ENCODE data around the gene PLEKHG4B. TPM values are rescaled to one million over a fixed set of nuclear protein-coding genes. Genes with fewer than 3 reads are reported as not detected.

Gene PLEKHG4B
- total RNA-seq, 1 experiment from 2014 or later: 0.02 TPM

- CTCF ChIA-PET: no interaction called here
- Histone ChIP-seq H3K9me3 (ENCODE audit: control insufficient read depth in 1 of 2, insufficient read depth in 1 of 2, low read depth in 1 of 2, low read length in 2 of 2) (peaks cover 4 to 9% of the 10 kb centered on the region in 2 experiments; a peak in 2 of 4 replicates), H3K9ac (ENCODE audit: low read length) (no peak overlapping the region), H3K36me3 (ENCODE audit: control insufficient read depth in 1 of 2, insufficient read depth in 2 of 2, low read length in 2 of 2) (no peaks in the 10 kb centered on the region), H3K27me3 (ENCODE audit: insufficient read depth, low read length) (no peaks in the 10 kb centered on the region), H3K4me3 (replicated peaks in 1 of 2; ENCODE audit: low read depth in 1 of 2, low read length in 2 of 2) (no peak overlapping the region), H4K20me1 (ENCODE audit: insufficient read depth) (no peaks in the 10 kb centered on the region), H3K27ac (ENCODE audit: low read depth, low read length) (no peak overlapping the region), H3K9me2 (ENCODE audit: insufficient read depth) (no peaks in the 10 kb centered on the region), H3K79me2 (ENCODE audit: insufficient read depth, low read length) (no peaks in the 10 kb centered on the region), H3K4me2 (ENCODE audit: low read length) (no peak overlapping the region), H2AFZ (ENCODE audit: low read depth, low read length, poor library complexity, severe bottlenecking) (no peak overlapping the region), H3K4me1 (ENCODE audit: control insufficient read depth in 1 of 2, insufficient read depth in 2 of 2, low read length in 2 of 2) (no peaks in the 10 kb centered on the region)
- BruUV-seq (replicated peaks): no TSS peak
- RAD21 ChIA-PET (ENCODE audit: low non-redundant PET in 1 of 2, low total read pairs in 2 of 2, uncharacterized antibody in 2 of 2, unreplicated experiment in 2 of 2): no interaction called here
- intact Hi-C loops (cut with micrococcal nuclease): no loop called here
- TF ChIP-seq TCF7L2 (IDR thresholded peaks at IDR 0.05; ENCODE audit: borderline replicate concordance, extremely low read depth, insufficient read depth, insufficient read length) (no peak), SRF (IDR thresholded peaks at IDR 0.05; ENCODE audit: low read depth) (no peak), ZBTB33 (IDR thresholded peaks at IDR 0.05; ENCODE audit: extremely low read depth, insufficient replicate concordance, low read length) (no peak), MAX (IDR thresholded peaks at IDR 0.05) (no peak), JUND (IDR thresholded peaks at IDR 0.05) (no peak), EGR1 (IDR thresholded peaks at IDR 0.05; ENCODE audit: low read depth) (no peak), CBX3 (IDR thresholded peaks at IDR 0.05; ENCODE audit: low read depth) (no peak), EZH2 (IDR thresholded peaks at IDR 0.05) (no peak), POLR2AphosphoS5 (IDR thresholded peaks at IDR 0.05; ENCODE audit: low read depth, low read length) (no peak), ZFX (IDR thresholded peaks at IDR 0.05) (no peak)
- POLR2A ChIA-PET: no interaction called here
- DNase-seq (ENCODE audit: low read depth, low spot score) (no peak), ATAC-seq (no peak)
Measured at GRCh38 chr5:149745-150485, 57.9 kb downstream of the PLEKHG4B start.

All from HCT116 (cell line).